Stimulated activated memory B cell treated with anti-CD40 and anti-IgM and Interleukin-4, amounts not matched to agents 10 μg/mL and 1 μg/mL and 100 μg/mL, for 72 hours (primary cell): ENCODE measurements around the gene DAAM1.

ENCODE experiments used
- ATAC-seq: fragments of 150-1000 bp; cut with Tn5 transposase; 2 replicates; pipeline ENCODE4 v1.10.0; 2021
- H3K27ac Mint-ChIP-seq: one replicate; pipeline ENCODE4 v1.8.0; 2022; ENCODE audit warnings: mild to moderate bottlenecking, mixed read lengths
- H3K27me3 Mint-ChIP-seq: one replicate; pipeline ENCODE4 v1.8.0; 2022; ENCODE audit warnings: mixed read lengths
- H3K36me3 Mint-ChIP-seq: one replicate; pipeline ENCODE4 v1.8.0; 2022; ENCODE audit warnings: mixed read lengths
- H3K4me1 Mint-ChIP-seq: one replicate; pipeline ENCODE4 v1.8.0; 2022; ENCODE audit warnings: mixed read lengths
- H3K4me3 Mint-ChIP-seq: one replicate; pipeline ENCODE4 v1.8.0; 2022; ENCODE audit warnings: mild to moderate bottlenecking, moderate library complexity, mixed read lengths
- H3K9me3 Mint-ChIP-seq: one replicate; pipeline ENCODE4 v1.8.0; 2022; ENCODE audit warnings: mixed read lengths

The DAAM1 gene

DNA sequence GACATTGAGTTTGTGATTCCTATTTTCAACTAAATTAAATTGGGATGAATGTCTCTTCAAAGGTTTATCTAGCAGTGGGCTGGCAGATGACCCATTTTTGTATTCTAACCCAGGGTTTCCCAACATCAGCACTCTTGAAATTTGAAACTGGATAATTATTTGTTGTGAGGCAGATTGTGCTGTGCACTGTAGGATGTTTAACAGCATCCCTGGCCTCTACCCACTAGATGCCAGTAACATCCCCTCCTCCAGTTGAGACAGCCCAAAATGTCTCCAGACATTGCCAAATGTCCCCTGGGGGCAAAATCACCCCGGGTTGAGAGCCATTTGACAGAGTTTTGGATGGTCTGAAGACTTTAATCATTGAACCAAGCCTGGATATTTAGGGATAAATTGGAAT, 11.1 kb downstream of the DAAM1 start:
- Mint-ChIP-seq H3K27me3 (no peaks in the 10 kb centered on the region), H3K27ac (no peak overlapping the region), H3K4me3 (no peak overlapping the region), H3K9me3 (no peaks in the 10 kb centered on the region), H3K36me3 (no peaks in the 10 kb centered on the region), H3K4me1 (peaks cover 26% of the 10 kb centered on the region)
- no peak for ATAC-seq

DNA sequence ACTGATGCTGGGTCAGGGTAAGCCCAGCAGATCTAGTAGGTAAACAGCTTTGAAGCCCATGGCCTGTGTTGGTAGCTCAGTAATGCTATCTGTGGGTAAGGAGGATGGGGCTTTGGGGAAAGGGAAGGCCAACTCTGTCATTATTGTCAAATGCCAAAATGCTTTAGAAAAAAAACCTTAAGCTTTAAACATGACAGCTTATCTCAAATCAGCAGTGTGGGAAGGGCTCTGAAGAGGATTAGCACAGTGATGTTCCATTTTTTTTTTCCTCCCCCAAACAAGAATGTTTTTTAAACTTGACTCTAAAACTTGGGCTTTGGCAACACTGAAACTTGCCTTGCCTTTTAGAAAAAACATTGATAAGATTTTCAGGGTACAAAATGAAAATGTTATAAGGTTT, 11.7 kb downstream of the DAAM1 start:
- peaks cover 31% of the 10 kb centered on the region for H3K4me1 Mint-ChIP-seq
- H3K4me3 Mint-ChIP-seq = no peak overlapping the region
- H3K9me3 Mint-ChIP-seq = no peaks in the 10 kb centered on the region
- no peaks in the 10 kb centered on the region for H3K27me3 Mint-ChIP-seq
- ATAC-seq = no peak
- no peak overlapping the region for H3K27ac Mint-ChIP-seq
- H3K36me3 Mint-ChIP-seq = no peaks in the 10 kb centered on the region

DNA sequence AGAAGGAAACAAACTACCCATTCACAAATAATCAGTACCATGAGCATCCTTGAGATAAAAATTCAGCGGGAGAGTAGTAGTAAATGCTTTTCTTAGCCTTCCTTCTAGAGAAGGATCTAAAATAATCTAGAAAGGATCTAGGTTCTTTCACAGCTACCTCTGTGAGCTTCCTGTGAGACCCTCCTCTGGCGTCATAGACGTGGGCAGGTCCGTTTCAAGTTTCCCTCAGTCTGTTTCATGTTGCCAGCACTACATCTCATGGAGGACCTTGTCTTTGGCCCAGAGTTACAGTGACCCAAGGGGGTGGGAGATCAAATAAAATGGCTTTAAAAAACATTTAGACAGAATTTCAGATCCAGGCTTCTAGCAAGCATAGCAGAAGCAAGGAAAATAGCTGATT, 13.6 kb downstream of the DAAM1 start:
- H3K36me3 Mint-ChIP-seq = no peaks in the 10 kb centered on the region
- no peaks in the 10 kb centered on the region for H3K9me3 Mint-ChIP-seq
- peaks cover 33% of the 10 kb centered on the region for H3K4me1 Mint-ChIP-seq
- H3K27ac Mint-ChIP-seq = no peak overlapping the region
- no peak for ATAC-seq
- no peaks in the 10 kb centered on the region for H3K27me3 Mint-ChIP-seq
- no peak overlapping the region for H3K4me3 Mint-ChIP-seq

DNA sequence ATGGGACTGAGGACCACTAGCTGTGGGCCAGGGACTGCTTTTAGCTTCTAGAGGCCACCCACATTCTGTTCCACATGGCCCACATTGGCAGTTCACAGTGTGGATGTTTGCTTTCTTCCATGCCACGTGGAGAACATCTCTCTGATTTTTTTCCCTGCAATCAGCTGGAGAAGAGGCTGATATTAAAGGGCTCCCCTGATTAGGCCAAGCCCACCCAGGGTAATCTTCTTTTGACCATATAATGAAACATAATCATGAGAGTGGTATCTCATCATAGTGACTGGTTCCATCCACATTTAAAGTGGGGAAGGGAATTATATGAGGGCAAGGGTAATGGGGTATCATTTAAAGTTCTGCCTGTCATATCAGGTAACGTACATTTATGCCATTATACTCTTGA, 15.8 kb downstream of the DAAM1 start:
- Mint-ChIP-seq H3K9me3 (no peaks in the 10 kb centered on the region), H3K27ac (peak overlapping the region; percentile 42), H3K36me3 (no peaks in the 10 kb centered on the region), H3K27me3 (no peaks in the 10 kb centered on the region), H3K4me1 (peaks cover 36% of the 10 kb centered on the region), H3K4me3 (no peak overlapping the region)
- no peak for ATAC-seq

DNA sequence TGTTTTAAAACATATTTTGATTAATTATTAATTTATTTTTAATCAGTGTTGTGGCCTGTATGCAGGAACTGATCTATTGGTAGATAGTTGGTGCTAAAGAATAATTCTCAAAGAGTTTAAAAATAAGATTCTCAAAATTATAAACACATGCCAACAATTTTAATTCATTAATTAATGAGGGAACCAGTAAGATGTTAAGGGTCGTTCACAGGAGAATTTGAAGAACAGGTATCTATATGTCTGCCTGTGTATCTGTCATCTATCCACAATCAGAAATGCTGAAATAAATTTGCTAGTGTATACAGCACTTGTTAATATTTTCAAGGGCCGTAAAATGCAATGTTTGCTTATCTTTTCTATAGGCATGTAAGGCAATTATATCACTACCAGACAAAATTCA, 18.4 kb downstream of the DAAM1 start:
- H3K4me3 Mint-ChIP-seq = no peak overlapping the region
- H3K4me1 Mint-ChIP-seq = peaks cover 46% of the 10 kb centered on the region
- no peaks in the 10 kb centered on the region for H3K9me3 Mint-ChIP-seq
- no peak overlapping the region for H3K27ac Mint-ChIP-seq
- no peak for ATAC-seq
- H3K36me3 Mint-ChIP-seq = no peaks in the 10 kb centered on the region
- no peaks in the 10 kb centered on the region for H3K27me3 Mint-ChIP-seq

DNA sequence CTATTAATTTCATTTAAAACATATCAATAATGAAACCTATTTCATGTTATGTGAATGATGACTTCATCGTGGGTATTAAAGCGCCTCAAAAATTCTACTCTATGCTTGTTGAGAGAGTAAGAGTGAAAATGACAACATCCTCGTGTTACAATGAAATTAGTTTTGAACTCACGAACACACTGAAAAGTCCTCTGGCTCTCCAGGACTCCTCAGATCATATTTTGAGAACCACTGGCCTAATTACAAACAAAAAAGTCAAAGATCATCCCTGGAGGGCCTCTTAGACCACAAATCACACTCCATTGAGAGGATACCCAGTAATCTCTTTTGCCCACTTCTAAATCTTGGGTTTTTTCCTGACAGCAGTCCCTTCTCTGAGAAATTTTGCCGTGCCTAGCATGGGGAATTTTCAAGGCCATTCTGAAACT, 19.1 kb downstream of the DAAM1 start:
- ATAC-seq = no peak
- H3K9me3 Mint-ChIP-seq = no peaks in the 10 kb centered on the region
- H3K27ac Mint-ChIP-seq = no peak overlapping the region
- no peak overlapping the region for H3K4me3 Mint-ChIP-seq
- H3K36me3 Mint-ChIP-seq = no peaks in the 10 kb centered on the region
- H3K4me1 Mint-ChIP-seq = peaks cover 49% of the 10 kb centered on the region
- H3K27me3 Mint-ChIP-seq = no peaks in the 10 kb centered on the region

DNA sequence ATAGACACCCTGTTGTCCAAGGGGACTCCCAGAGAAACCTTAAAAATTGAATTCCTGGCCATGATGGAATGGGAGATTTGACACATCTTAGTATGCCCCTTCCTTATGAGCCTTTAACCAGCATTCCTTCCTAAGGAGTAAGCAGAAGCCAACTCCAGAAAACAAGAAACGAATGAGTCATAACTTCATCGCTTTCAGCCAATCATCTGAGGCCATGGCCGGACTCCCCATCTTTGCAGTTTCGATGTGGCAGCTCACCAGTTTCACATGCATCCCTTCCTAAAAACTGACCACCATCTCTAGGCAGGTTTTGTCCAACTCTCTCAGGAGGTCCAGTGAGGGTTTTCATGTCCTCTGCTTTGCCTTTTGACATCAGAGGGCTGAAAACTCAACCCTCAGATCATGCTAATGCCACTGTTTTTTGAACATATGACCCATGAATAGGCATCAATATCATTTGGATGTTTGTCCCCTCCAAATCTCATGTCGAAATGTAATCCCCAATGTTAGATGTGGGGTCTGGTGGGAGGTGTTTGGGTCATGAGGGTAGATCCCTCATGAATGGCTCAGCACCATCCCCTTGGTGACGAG, 19.9 kb downstream of the DAAM1 start:
- H3K9me3 Mint-ChIP-seq = no peaks in the 10 kb centered on the region
- H3K4me3 Mint-ChIP-seq = peak overlapping the region; percentile 13
- H3K27ac Mint-ChIP-seq = no peak overlapping the region
- ATAC-seq = no peak
- H3K4me1 Mint-ChIP-seq = peaks cover 57% of the 10 kb centered on the region
- H3K36me3 Mint-ChIP-seq = no peaks in the 10 kb centered on the region
- no peaks in the 10 kb centered on the region for H3K27me3 Mint-ChIP-seq

DNA sequence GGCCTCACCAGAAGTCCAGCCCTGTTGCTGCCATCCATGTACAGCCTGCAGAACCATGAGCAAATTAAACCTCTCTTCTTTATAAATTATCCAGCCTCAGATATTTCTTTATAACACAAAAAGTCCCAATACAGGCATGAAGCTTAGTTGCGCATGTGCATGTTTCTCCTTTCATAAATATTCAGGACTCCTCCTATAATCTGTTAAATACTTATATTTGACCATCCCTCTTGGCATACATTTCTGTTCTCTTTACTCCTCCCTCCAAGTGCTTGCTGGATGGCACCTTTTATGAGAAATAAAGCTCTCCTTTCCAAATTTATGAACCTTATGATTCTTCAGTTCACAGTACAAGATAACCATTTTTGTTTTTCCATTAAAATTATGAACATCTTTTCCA, 20.5 kb downstream of the DAAM1 start:
- no peak overlapping the region for H3K27ac Mint-ChIP-seq
- H3K4me3 Mint-ChIP-seq = no peak overlapping the region
- no peaks in the 10 kb centered on the region for H3K9me3 Mint-ChIP-seq
- H3K27me3 Mint-ChIP-seq = no peaks in the 10 kb centered on the region
- ATAC-seq = no peak
- H3K36me3 Mint-ChIP-seq = peaks cover 2% of the 10 kb centered on the region
- peaks cover 61% of the 10 kb centered on the region for H3K4me1 Mint-ChIP-seq

DNA sequence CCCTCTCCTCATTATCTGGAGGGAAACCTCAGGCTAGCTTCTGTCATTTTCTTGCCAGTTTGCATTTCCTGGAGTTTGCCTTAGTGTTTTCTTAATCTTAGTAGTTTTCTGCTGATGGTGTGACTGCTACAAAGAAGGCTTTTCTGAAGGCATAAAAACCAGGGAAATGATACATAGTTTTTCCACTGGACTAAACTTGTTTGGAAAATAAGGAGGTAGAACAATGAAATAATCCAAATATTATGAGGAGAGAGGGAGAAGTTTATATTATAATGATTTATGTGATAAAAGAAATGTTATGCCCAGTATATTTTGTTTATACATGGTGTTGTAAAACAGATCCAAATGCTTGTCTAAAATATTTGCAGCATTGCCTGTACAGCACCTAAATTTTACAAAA, 22.2 kb downstream of the DAAM1 start:
- no peaks in the 10 kb centered on the region for H3K9me3 Mint-ChIP-seq
- no peak for ATAC-seq
- H3K27ac Mint-ChIP-seq = no peak overlapping the region
- no peaks in the 10 kb centered on the region for H3K27me3 Mint-ChIP-seq
- peaks cover 68% of the 10 kb centered on the region for H3K4me1 Mint-ChIP-seq
- H3K4me3 Mint-ChIP-seq = no peak overlapping the region
- H3K36me3 Mint-ChIP-seq = peaks cover 7% of the 10 kb centered on the region

DNA sequence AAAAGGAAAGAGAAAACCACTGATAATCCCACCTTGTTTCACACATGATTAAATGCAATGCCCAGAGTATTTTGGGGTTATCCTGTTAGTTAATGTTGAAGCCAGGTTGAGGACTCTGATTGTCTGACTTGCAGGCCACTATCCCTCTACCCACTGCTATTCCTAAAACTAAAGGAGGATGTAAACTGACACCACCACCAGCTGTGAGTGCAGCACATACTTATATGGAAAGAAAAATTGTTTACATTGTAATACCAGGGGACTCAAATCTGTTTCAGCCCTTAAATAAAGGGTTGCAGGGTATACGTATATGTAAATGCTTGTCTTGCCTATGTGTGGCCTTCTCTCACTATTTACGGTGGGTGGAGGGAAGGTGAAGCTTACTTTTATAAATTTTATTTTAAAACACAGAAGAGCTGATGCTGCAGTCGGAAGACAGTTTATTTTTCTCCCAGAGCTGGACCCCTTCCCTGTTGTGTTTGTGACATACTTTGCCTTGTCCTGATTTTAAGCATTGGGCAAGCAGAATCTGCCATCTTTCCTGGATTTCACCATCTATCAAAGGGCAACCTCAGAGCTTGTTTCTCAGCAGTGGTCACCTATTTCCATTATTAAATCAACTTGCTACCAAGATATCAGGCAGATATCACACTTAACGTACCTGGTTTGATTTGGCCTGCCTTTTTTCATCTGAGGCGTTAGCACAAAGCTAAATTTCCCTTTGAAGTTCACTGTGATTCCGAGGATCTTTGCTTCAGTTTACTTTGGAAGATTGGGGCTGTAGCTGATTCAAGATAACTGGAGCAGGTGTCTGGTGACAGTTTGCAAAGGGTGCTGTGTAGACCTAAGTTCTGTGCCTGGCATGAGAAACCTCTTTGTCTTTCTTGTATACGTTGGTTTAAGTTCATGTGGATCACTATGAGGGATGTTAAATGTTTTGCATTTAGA, 25.2 kb downstream of the DAAM1 start:
- Mint-ChIP-seq H3K4me3 (no peak overlapping the region), H3K9me3 (no peaks in the 10 kb centered on the region), H3K27ac (no peak overlapping the region), H3K4me1 (peaks cover 58% of the 10 kb centered on the region), H3K27me3 (no peaks in the 10 kb centered on the region), H3K36me3 (peaks cover 7% of the 10 kb centered on the region)
- ATAC-seq = no peak

DNA sequence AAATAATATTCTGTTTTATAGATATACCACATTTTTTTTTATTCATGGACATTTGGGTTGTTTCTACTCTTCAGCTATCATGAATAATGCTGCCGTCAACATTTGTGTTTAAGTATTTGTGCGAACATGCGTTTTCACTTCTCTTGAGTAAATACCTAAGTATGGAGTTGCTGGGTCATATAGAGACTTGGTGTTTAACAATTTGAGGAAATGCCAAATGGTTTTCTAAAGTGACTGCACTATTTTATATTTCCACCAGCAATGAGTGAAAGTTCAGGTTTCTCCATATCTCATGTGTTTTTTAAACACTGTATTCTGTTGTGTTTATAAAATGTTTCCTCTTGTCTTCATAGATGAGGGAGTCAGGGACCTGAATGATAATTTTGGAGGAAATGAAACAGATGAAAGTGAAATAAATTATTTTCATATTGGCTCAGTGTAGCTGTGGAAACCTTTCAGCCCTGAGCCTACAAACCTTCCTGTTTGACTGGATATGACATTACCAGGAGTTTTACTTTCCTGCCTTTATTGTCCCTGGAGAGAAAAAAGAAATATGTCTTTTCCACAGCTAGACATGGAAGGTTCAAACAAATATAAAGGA, 26.3 kb downstream of the DAAM1 start:
- H3K4me3 Mint-ChIP-seq = no peak overlapping the region
- peaks cover 64% of the 10 kb centered on the region for H3K4me1 Mint-ChIP-seq
- peak overlapping the region; percentile 30 for H3K27ac Mint-ChIP-seq
- peaks cover 7% of the 10 kb centered on the region for H3K36me3 Mint-ChIP-seq
- ATAC-seq = peak; percentile 75
- no peaks in the 10 kb centered on the region for H3K9me3 Mint-ChIP-seq
- no peaks in the 10 kb centered on the region for H3K27me3 Mint-ChIP-seq

DNA sequence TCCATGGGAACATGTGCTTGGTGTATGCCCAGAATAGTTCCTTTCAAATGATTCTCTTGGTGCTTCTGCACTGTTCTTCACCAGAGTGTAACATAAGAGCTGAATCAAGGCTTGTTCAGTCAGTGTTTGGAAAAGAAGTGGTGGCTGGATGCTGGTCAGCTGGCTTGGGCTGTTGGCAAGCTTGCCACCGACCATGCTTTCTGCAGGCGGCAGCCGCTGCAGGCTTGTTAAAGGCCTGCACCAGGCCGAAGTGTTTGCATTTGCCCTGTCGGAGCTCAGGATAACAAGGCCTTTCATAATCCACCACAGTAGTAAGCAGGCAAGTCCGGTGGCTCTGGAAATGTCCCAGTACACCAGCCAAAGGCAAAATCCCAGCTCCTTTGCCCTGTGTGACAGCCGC, 26.9 kb downstream of the DAAM1 start:
- Mint-ChIP-seq H3K27me3 (no peaks in the 10 kb centered on the region), H3K4me3 (no peak overlapping the region), H3K4me1 (peaks cover 68% of the 10 kb centered on the region), H3K9me3 (no peaks in the 10 kb centered on the region), H3K36me3 (peaks cover 9% of the 10 kb centered on the region), H3K27ac (peak overlapping the region; percentile 30)
- no peak for ATAC-seq

DNA sequence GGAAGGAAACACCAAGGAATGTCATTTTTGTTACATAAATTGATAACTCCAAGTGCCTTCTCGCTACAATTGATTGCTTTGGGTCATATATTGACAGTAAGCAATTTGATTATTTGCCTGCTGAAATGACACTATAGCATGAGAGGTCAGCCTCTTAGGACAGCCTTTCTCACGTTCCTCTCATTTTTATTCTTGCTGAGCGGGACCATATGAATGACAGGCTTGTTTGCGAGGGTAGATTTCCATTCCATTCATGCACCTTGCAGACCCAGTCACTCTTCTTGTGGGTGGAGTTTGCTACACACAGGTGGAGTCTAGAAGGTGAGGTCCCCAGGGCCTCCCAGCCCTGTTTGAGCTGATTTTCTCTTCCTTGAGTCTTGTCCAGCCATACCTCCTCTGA, 27.3 kb downstream of the DAAM1 start:
- no peak for ATAC-seq
- Mint-ChIP-seq H3K27ac (no peak overlapping the region), H3K27me3 (no peaks in the 10 kb centered on the region), H3K9me3 (no peaks in the 10 kb centered on the region), H3K4me1 (peaks cover 68% of the 10 kb centered on the region), H3K4me3 (no peak overlapping the region), H3K36me3 (peaks cover 13% of the 10 kb centered on the region)

DNA sequence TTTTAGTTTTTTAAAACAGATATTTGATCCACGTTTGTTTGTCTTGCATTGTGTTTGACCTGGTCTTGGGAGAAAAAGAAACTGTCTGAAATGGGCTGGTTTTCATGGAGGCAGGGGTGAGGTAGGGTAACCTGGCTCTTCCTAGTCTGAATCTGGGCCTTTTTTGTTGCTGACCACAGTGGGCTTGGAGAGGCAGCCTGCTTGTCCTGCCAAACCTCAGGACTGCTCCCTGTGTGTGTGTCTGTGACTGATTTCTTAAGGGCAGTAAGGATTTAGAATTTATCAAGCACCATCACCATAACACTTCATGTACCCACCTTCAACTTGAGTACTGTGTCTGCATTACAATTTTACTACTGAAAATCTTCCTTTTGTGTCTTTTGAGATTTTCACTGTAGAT, 28.5 kb downstream of the DAAM1 start:
- Mint-ChIP-seq H3K4me1 (peaks cover 72% of the 10 kb centered on the region), H3K36me3 (peaks cover 17% of the 10 kb centered on the region), H3K27ac (no peak overlapping the region), H3K9me3 (no peaks in the 10 kb centered on the region), H3K4me3 (no peak overlapping the region), H3K27me3 (no peaks in the 10 kb centered on the region)
- no peak for ATAC-seq

DNA sequence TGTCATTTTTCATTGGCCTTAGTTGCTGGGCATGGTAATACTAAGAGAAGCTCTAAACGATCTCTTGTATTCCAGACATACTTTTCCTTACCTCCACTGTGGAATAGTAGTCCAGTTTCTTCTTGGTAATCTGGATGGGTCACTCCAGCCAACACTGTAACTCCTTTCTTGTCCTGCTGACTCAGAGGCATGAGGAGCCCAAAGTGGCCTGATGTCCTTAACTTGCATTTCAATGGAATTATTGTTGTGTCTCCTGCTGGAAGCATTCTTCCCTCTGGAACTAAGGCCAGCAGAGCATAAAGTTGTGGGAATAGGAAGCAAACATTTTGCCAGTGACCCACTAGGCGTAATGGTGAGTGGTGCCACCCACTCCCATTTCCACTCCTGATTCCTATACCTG, 33.1 kb downstream of the DAAM1 start:
- Mint-ChIP-seq H3K4me1 (peaks cover 50% of the 10 kb centered on the region), H3K9me3 (no peaks in the 10 kb centered on the region), H3K27ac (no peak overlapping the region), H3K4me3 (no peak overlapping the region), H3K36me3 (peaks cover 10% of the 10 kb centered on the region), H3K27me3 (no peaks in the 10 kb centered on the region)
- no peak for ATAC-seq

DNA sequence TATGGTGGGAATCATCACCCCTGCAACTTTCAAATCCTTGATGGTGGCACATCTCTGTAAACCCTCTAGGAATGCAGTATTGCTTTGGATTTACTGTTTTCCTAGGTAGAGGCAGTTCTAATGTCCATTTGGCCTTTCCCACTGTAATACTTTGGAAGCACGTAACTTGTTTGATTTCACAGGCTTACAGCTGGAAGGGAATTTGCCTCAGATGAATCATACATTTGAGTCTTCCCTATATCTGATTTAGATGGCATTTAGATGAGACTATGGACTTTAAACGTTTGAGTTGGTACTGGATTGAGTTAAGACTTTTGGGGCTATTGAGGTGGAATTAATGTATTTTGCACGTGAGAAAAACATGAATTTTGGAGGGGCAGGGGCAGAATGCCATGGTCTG, 35.9 kb downstream of the DAAM1 start:
- ATAC-seq = no peak
- peaks cover 58% of the 10 kb centered on the region for H3K4me1 Mint-ChIP-seq
- H3K27me3 Mint-ChIP-seq = no peaks in the 10 kb centered on the region
- no peak overlapping the region for H3K4me3 Mint-ChIP-seq
- H3K9me3 Mint-ChIP-seq = no peaks in the 10 kb centered on the region
- peaks cover 10% of the 10 kb centered on the region for H3K36me3 Mint-ChIP-seq
- H3K27ac Mint-ChIP-seq = no peak overlapping the region
